HCEC 1CT (cell line): ENCODE measurements around the gene MARK1.

Source experiments
- DNase-seq: peaks from one replicate; pipeline ENCODE4 v3.0.0-alpha.2; 2017

The MARK1 gene

GRCh38 chr1:220527908-220528678, at the start of gene MARK1:
Gene MARK1 (plus strand): TSS chr1:220528136. CDS start chr1:220528823, 687 bp downstream.
- DNase-seq: no peak

DNA sequence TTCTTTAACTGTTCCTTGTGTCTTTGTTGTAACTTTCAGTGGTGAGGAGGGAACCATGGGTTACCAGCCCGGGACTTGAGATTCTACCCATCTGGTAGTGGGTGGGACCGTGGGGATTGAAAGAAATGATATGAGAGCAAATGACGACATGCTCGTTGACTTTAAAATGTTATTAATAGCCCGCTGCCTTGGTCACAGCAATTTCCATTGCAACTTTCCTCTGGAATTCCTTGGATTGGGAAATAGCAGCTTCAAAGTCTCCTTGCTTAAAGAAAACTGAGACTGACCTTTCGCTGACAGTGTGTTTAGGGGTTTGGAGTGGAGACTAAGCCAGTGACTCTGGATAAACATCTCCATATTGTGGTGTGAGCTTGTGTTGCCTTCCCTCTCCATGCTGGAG, 44.2 kb upstream of the MARK1 start:
- no peak for DNase-seq

DNA sequence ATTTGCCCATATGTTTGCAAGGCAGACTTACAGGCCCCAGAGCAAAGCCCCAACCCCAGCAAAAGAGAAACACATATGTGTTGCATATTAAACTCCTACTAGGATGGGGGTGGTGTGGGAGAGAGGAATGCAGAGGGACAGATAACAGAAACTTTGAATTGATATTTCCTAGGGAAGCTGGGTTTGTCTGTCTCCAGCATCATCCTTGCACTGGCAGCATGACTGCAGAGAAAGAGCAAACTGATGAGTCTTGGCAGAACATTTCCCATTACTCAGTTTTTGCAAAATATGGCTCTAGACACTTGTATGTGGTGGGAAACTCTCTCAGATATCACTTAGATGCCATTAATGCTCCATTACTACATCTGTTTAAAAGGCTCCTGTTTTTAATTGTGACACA, 43.8 kb upstream of the MARK1 start:
- DNase-seq: no peak

GRCh38 chr1:220485131-220485530, 42.8 kb upstream of the MARK1 start:
- DNase-seq: no peak

GRCh38 chr1:220485791-220486190, 42.1 kb upstream of the MARK1 start:
- no peak for DNase-seq

DNA sequence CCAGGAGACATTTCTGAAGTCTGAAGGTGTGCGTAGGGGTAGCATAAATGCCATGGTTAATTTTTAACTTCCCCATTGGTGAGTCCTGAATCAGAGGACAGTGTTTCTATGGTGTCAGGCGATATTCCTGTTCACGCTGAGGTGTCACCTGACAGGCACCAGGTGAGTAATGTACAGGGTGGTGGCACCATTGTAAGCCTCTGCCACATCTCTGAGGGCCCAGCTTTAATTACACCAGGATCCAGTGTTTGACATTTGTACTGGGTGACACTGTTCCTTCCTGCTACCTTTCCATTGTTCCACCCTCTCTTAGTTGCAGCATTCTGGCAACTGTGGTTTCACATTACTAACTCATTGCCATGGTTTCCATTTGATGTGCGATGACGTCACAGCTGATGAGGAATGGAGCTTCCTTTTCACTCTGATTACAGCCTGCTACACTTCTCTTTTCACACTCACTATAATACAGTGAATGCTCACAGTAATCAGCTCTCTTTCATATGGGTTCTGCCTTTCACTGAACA, 40.6 kb upstream of the MARK1 start:
- DNase-seq: no peak

DNA sequence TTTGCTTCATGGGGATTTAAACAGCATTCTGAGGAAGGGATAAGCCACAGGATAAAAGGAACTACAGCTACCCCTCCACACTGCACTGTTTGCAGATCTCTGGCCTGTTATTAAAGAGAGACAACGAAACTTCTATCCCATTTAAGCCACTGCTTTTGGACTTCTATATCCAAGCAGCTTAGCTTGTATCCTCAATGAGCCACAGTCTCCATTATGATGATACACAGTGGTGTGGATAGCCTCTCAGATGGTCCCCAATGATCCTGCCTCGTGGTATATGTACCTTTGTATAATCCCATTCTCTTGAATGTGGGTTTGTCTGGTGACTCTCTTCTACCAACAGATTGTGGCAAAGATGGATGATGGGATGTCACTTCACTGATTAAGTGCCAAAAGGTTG, 36.0 kb upstream of the MARK1 start:
- no peak for DNase-seq

- DNase-seq: no peak
Measured at GRCh38 chr1:220497220-220497947, 30.6 kb upstream of the MARK1 start.

GRCh38 chr1:220498188-220498587, 29.7 kb upstream of the MARK1 start:
- no peak for DNase-seq

DNA sequence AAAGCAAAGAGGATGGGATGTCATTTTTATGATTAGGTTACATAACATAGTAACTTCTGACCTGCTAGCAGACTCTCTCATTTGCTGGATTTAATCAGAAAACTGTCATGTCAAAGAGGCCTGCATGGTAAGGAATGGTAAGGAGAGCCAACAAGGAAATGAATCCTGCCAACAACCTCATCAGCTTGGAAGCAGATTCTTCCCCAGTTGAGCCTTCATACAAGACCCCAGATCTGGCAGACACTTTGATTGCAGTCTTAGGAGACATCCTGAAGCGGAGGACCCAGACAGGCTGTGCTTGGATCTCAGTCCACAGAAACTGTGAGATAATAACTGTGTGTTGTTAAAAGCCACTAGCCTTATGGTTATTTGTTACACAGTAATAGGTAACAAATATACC, 27.6 kb upstream of the MARK1 start:
- DNase-seq: no peak

- no peak for DNase-seq
Measured at GRCh38 chr1:220504329-220504728, 23.6 kb upstream of the MARK1 start.

DNA sequence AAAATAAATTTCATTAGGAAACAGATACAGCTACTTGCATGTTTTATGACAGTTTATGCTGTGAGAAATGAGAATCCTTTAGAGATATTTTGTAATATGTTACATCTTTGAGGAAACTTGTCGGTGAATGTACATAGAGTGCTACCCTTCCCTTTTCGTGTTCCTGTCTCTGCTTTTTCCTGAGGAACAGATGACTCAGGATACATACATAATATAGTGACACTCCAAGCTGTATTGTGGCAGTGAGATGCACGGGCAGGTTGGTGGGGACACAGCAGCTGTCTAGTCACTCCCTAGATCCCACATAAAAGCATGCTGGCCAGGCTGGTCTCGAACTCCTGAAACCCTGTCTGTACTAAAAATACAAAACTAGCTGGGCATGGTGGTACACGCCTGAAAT, 20.9 kb upstream of the MARK1 start:
- no peak for DNase-seq

DNA sequence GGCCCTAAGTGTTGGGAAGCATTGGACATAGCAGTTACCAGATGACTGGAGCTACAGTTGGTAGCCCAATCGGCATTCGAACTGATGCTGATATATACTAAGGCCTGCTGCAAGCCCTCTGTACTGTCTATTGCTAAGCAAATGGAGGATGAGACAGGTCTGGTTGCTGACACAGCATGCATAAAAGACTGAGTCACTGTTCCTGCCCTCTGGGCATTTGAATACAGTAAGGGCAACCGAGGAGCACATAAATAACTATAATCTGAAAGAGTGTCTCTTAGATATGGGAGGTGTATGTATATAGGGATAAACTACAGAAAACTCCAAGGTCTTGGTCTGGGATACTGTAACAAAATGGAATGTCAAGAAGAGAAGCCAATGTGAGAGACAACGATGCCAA, 16.8 kb upstream of the MARK1 start:
- no peak for DNase-seq

DNA sequence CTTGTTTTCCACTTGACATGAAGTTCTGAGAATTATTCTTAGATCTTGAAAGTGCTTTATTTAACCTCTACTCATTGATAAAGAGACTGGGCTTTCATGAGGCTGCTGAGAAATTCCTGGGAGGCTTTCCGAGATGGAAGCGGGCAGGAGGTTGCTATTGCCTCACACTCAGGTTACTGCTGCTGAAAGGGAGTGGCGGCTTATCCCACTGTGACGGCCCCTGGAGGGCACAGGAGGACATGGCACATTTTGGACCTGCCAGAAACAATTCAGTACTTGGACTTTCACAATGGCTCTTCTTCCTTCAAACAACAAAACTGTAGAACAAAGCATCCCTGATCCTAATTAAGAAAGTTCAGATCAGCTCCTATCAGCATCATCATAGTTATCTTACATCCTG, 16.2 kb upstream of the MARK1 start:
- no peak for DNase-seq

DNA sequence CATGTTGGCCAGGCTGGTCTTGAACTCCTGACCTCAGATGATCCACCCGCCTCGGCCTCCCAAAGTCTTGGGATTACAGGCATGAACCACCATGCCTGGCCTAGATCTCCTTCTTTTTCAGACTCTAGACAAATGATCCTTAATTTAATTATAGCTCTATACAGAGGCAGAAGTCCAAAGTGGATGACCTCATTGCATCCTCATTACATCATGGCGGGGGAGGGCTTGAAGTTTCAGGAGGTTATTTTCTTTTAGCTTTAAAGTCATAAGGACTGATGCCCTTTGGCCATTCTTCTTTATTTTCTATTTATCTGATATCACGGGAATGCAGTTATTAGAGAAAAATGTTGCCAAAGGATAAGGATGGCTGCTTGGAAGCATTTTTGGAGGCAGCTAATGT, 14.1 kb upstream of the MARK1 start:
- no peak for DNase-seq

DNA sequence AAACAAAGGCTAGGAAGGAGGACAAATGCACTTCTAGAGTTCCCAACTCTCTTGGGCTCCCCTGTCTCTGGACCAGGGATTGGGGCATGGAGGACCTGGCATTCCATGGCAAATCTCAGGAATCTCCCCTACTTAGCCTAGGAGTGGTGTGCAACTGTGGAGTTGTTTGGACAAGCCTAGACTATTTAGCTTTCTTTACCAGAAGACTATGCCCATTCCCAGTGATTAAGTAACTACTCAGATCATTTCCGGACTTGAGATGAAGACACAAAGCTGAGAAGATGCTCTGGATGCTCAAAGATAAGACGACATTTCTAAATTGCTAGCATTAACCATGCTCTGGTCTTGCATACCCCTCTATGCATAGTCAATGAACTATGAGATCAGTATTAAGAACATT, 13.7 kb upstream of the MARK1 start:
- no peak for DNase-seq

DNA sequence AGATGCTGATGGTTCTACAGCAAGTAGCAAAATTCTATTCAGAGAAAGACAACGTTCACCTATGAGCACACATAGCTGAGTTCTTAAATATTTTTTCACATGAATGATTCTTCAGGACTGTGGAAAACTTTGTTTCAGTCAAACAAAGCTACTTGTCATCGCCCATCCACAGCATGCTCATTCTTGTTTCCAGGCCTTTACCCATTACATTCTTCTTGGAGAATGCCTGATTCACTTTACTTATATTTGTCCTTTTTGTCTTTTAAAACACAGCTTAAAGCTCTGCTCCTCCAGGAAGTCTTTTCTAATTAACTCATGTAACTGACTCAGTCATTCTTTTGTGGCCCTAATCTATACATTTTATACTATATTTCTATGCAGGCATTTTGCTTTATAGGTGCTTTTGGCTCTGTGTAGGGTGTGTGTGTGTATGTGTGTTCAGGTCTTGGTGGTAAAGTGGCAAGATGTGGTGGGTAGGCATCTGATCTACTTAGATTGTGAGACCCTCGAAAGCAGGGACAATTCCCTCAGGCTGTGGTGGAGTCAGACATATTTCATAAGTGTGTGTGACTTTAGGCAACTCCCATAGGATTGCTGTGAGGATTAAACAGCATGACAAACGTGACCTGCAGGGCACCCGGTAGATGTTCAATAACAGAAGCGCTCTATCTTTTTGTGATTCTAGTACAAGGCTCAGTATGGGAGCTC, 11.8 kb upstream of the MARK1 start:
- DNase-seq: no peak

- no peak for DNase-seq
Measured at GRCh38 chr1:220516722-220517042, 11.3 kb upstream of the MARK1 start.

DNA sequence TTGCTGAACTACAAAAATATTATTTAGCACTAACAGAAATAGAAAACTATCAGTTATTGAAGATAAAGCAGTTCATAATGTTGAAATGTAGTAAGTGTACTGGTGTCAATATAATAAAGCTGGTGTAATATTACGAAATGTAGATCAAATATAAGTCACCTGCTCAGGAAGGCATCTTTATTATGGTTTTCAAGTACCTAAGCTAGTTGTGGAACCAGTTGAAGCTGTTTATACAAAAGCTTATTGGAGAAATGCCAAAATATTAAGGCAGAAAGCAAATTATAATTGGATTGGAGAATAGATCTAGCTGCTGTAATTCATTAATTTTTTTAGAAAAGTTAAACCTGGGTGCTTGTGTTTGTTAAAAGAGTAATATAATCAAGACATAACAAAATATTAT, 6.2 kb upstream of the MARK1 start:
- no peak for DNase-seq

GRCh38 chr1:220526294-220526693, 1.6 kb upstream of the MARK1 start:
- no peak for DNase-seq

DNA sequence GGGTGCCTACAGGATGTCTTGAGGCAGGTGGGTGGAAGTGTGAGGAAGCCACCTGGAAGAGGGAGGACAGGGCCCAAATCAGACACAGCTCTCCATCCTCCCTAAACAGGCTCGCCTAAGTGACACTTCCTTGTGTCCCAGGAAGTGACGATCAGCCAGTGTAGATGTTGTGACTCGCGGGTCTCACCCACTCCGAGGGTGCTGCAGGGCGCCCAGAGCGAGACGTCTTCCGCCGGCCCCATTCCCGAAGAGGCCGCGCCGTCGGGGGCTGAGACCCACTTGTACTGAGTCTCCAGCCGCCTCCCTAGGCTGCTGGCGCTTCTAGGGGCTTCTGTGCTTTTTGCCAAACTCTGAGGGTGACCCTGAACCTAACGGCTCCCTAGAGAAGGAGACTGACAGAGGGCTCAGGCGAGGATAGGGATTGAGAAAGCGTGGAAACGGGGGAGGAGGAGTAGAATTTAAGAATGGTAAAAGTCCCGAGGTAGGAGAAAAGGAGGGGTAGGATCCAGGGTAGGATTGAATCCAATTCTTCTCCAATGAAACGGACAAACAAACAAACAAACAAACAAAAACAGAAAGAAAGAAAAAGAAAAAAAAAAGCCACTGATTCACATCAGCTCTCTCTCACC, 543 bp upstream of the MARK1 start:
- DNase-seq: no peak

GRCh38 chr1:220528679-220529501, 954 bp downstream of the MARK1 start:
- DNase-seq: no peak
